ENCODE measurements around the gene ZNF304.
A peak's percentile ranks its signal among the peaks of the same experiment; 100 is the strongest.

The ZNF304 gene

DNA sequence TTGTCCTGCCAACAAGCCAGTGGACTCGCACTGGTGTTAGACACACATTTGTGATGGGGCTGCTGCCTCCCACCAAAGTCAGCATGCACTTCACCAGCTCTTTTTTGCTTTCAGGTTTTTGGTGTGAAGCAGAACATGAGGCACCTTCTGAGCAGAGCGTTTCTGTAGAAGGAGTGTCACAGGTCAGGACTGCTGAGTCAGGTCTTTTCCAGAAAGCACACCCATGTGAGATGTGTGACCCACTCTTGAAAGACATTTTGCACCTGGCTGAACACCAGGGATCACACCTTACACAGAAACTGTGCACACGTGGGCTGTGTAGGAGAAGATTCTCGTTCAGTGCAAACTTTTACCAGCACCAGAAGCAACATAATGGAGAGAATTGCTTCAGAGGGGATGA lies 4.8 kb downstream of the ZNF304 start (continued):
- TF ChIP-seq, protein P1, sequence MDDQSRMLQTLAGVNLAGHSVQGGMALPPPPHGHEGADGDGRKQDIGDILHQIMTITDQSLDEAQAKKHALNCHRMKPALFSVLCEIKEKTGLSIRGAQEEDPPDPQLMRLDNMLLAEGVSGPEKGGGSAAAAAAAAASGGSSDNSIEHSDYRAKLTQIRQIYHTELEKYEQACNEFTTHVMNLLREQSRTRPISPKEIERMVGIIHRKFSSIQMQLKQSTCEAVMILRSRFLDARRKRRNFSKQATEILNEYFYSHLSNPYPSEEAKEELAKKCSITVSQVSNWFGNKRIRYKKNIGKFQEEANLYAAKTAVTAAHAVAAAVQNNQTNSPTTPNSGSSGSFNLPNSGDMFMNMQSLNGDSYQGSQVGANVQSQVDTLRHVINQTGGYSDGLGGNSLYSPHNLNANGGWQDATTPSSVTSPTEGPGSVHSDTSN (CRISPR knock-in tag; IDR thresholded peaks at IDR 0.05), result no peak
- TF ChIP-seq, protein P2, sequence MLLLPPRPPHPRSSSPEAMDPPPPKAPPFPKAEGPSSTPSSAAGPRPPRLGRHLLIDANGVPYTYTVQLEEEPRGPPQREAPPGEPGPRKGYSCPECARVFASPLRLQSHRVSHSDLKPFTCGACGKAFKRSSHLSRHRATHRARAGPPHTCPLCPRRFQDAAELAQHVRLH (tag by site-specific recombination; IDR thresholded peaks at IDR 0.05), result no peak
- TF ChIP-seq ZNF140 (tag by site-specific recombination; IDR thresholded peaks at IDR 0.05) (no peak), TRIM28 (IDR thresholded peaks at IDR 0.05; ENCODE audit: borderline replicate concordance, low read length) (no peak), ZNF76 (tag by site-specific recombination; IDR thresholded peaks at IDR 0.05; ENCODE audit: borderline replicate concordance, low read depth) (no peak)
- TF ChIP-seq, protein P3, sequence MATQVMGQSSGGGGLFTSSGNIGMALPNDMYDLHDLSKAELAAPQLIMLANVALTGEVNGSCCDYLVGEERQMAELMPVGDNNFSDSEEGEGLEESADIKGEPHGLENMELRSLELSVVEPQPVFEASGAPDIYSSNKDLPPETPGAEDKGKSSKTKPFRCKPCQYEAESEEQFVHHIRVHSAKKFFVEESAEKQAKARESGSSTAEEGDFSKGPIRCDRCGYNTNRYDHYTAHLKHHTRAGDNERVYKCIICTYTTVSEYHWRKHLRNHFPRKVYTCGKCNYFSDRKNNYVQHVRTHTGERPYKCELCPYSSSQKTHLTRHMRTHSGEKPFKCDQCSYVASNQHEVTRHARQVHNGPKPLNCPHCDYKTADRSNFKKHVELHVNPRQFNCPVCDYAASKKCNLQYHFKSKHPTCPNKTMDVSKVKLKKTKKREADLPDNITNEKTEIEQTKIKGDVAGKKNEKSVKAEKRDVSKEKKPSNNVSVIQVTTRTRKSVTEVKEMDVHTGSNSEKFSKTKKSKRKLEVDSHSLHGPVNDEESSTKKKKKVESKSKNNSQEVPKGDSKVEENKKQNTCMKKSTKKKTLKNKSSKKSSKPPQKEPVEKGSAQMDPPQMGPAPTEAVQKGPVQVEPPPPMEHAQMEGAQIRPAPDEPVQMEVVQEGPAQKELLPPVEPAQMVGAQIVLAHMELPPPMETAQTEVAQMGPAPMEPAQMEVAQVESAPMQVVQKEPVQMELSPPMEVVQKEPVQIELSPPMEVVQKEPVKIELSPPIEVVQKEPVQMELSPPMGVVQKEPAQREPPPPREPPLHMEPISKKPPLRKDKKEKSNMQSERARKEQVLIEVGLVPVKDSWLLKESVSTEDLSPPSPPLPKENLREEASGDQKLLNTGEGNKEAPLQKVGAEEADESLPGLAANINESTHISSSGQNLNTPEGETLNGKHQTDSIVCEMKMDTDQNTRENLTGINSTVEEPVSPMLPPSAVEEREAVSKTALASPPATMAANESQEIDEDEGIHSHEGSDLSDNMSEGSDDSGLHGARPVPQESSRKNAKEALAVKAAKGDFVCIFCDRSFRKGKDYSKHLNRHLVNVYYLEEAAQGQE (tag by site-specific recombination; IDR thresholded peaks at IDR 0.05), result no peak

DNA sequence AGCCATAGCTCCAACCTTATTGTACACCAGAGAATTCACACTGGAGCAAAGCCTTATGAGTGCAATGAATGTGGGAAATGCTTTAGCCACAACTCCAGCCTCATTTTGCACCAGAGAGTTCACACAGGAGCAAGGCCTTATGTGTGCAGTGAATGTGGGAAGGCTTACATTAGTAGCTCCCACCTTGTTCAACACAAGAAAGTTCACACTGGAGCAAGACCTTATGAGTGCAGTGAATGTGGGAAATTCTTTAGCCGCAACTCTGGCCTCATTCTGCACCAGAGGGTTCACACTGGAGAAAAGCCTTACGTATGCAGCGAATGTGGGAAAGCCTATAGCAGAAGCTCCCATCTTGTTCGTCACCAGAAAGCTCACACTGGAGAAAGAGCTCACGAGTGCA lies 6.3 kb downstream of the ZNF304 start:
- H3K4me3 ChIP-seq (ENCODE audit: low read depth, low read length), result no peak overlapping the region
- CTCF ChIA-PET, result no interaction called here
- peaks cover 43 to 66% of the 10 kb centered on the region in 2 experiments for H3K36me3 ChIP-seq (ENCODE audit: control insufficient read depth in 2 of 2, insufficient read depth in 1 of 2, low read length in 2 of 2)
- no peaks in the 10 kb centered on the region for H3K9me3 ChIP-seq (ENCODE audit: control insufficient read depth, insufficient read depth, low read depth, low read length)
- peaks cover 3% of the 10 kb centered on the region; the same call in 1 of the 2 replicates for H3K4me1 ChIP-seq (ENCODE audit: control insufficient read depth, insufficient read depth, low read length)
- peak; percentile 15 for TF ChIP-seq SETDB1 (IDR thresholded peaks at IDR 0.05; ENCODE audit: insufficient read length, low read length)
- no peak for TF ChIP-seq ZNF341 (tag by site-specific recombination; IDR thresholded peaks at IDR 0.05; ENCODE audit: low read depth)
- H3K27ac ChIP-seq (ENCODE audit: extremely low read depth, low read depth, low read length), result no peak overlapping the region
- POLR2A ChIA-PET, result no interaction called here

- Histone ChIP-seq H3K4me3 (ENCODE audit: low read depth, low read length) (no peak overlapping the region), H3K4me1 (ENCODE audit: control insufficient read depth, insufficient read depth, low read length) (peaks cover 4% of the 10 kb centered on the region; the same call in 1 of the 2 replicates), H3K27ac (ENCODE audit: extremely low read depth, low read depth, low read length) (no peak overlapping the region), H3K36me3 (ENCODE audit: control insufficient read depth in 2 of 2, insufficient read depth in 1 of 2, low read length in 2 of 2) (peaks cover 30 to 50% of the 10 kb centered on the region in 2 experiments), H3K9me3 (ENCODE audit: control insufficient read depth, insufficient read depth, low read depth, low read length) (no peaks in the 10 kb centered on the region)
- TF ChIP-seq ZSCAN23 (tag by site-specific recombination; IDR thresholded peaks at IDR 0.05) (no peak), ZNF132 (tag by site-specific recombination; IDR thresholded peaks at IDR 0.05; ENCODE audit: borderline replicate concordance) (no peak), ZNF623 (tag by site-specific recombination; IDR thresholded peaks at IDR 0.05) (no peak), GLIS2 (tag by site-specific recombination; IDR thresholded peaks at IDR 0.05) (no peak), TCF7L2 (IDR thresholded peaks at IDR 0.05; ENCODE audit: borderline replicate concordance, low read depth, low read length) (no peak)
- ChIA-PET POLR2A (no interaction called here), CTCF (interaction anchor here (0.6 kb wide), 1 partner anchor 20 kb away, joined by 3 read pairs; no protein-coding TSS in a partner anchor)
Measured at GRCh38 chr19:57359300-57359699, 8.2 kb downstream of the ZNF304 start.

GRCh38 chr19:57362419-57362818 lies 11.3 kb downstream of the ZNF304 start:
- Histone ChIP-seq H3K4me1 (ENCODE audit: control insufficient read depth, insufficient read depth, low read length) (peaks cover 4% of the 10 kb centered on the region; the same call in 1 of the 2 replicates), H3K36me3 (ENCODE audit: control insufficient read depth in 2 of 2, insufficient read depth in 1 of 2, low read length in 2 of 2) (peaks cover 11 to 19% of the 10 kb centered on the region in 2 experiments), H3K27ac (ENCODE audit: extremely low read depth, low read depth, low read length) (peak overlapping the region; percentile 43; the same call in 1 of the 2 replicates), H3K9me3 (ENCODE audit: control insufficient read depth, insufficient read depth, low read depth, low read length) (no peaks in the 10 kb centered on the region), H3K4me3 (ENCODE audit: low read depth, low read length) (peak overlapping the region; percentile 86)
- ChIA-PET CTCF (no interaction called here), POLR2A (interaction anchor here (0.6 to 2.2 kb wide), 9 partner anchors 8 to 788 kb away, joined by 3 to 29 read pairs (median 4); partner anchors contain the start of genes ZNF304, ZNF329, ZNF548 and ZNF552)
- no peak for TF ChIP-seq BCL11A (tag by site-specific recombination; IDR thresholded peaks at IDR 0.05; ENCODE audit: low read depth)
- TF ChIP-seq ZNF274 (IDR thresholded peaks at IDR 0.05; ENCODE audit: low read length), result no peak
- TF ChIP-seq ZNF274 (tag by site-specific recombination; IDR thresholded peaks at IDR 0.05; ENCODE audit: borderline replicate concordance), result no peak
- no peak for TF ChIP-seq ZNF2 (tag by site-specific recombination; IDR thresholded peaks at IDR 0.05)
- TF ChIP-seq ZNF660 (tag by site-specific recombination; IDR thresholded peaks at IDR 0.05), result no peak
- TF ChIP-seq, protein P3 (tag by site-specific recombination; IDR thresholded peaks at IDR 0.05), result no peak
- no peak for TF ChIP-seq ZBTB20 (tag by site-specific recombination; IDR thresholded peaks at IDR 0.05)
- TF ChIP-seq YY1 (tag by site-specific recombination; IDR thresholded peaks at IDR 0.05), result no peak
- TF ChIP-seq ZBTB8A (tag by site-specific recombination; IDR thresholded peaks at IDR 0.05), result no peak
- TF ChIP-seq PRDM1 (tag by site-specific recombination; IDR thresholded peaks at IDR 0.05), result no peak
- no peak for TF ChIP-seq ZNF335 (tag by site-specific recombination; conservative IDR thresholded peaks at IDR 0.05)
